WI38 (cell line): ENCODE measurements around the gene SPATA33.
"Not testable (repeated sequence)": the region's sequence is repeated elsewhere in the genome, so short reads cannot be mapped to it uniquely, and the experiment has no call there.

Source experiments
- H3K4me3 ChIP-seq: 2 replicates; pipeline ENCODE4 v1.5.1; 2011; ENCODE audit warnings: low read depth, mild to moderate bottlenecking, control low read depth, low read length
- TF ChIP-seq, protein P1 (sequence below): IDR thresholded peaks from 2 replicates; pipeline ENCODE4 v1.5.1; 2012; ENCODE audit warnings: low read depth, mild to moderate bottlenecking, control low read depth, low read length

Gene SPATA33

GRCh38 chr16:89621136-89621697, 36.4 kb upstream of the SPATA33 start:
- TF ChIP-seq, protein P1, sequence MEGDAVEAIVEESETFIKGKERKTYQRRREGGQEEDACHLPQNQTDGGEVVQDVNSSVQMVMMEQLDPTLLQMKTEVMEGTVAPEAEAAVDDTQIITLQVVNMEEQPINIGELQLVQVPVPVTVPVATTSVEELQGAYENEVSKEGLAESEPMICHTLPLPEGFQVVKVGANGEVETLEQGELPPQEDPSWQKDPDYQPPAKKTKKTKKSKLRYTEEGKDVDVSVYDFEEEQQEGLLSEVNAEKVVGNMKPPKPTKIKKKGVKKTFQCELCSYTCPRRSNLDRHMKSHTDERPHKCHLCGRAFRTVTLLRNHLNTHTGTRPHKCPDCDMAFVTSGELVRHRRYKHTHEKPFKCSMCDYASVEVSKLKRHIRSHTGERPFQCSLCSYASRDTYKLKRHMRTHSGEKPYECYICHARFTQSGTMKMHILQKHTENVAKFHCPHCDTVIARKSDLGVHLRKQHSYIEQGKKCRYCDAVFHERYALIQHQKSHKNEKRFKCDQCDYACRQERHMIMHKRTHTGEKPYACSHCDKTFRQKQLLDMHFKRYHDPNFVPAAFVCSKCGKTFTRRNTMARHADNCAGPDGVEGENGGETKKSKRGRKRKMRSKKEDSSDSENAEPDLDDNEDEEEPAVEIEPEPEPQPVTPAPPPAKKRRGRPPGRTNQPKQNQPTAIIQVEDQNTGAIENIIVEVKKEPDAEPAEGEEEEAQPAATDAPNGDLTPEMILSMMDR: no peak
- H3K4me3 ChIP-seq: no peak overlapping the region

DNA sequence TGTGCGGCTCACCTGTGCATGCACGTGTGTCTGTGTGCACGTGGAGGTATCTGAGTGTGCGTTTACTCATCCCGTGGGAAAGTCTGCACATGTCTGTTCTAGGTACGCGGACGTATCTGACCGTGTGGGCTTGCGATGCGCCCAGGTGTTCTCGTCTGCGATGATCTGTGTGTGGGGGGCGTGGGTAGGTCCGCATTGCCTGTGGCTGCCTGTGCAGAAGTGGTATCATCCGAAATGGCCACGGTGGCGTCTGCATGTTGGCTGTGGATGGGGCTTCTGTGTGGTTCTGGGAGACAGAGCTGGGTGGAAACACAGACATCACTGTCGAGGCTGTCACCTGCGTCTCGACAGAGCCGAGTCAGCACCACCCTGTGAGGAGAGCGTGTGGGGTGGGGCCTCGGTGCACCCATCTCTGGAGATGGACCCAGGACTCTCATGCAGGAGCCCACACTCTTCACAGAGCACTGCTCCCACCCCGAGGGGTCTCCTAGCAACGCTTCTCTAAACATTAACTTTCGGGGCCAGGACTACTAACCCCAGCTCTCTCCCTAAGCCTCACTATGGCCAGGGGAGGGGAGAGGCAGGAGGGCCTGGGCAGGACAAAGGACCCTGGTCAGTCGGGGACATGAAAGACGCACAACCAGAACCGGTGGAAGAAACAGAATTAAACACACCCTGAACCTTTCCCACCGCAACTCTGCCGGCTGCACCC, 35.8 kb upstream of the SPATA33 start:
- no peak overlapping the region for H3K4me3 ChIP-seq
- TF ChIP-seq, protein P1: no peak

- TF ChIP-seq, protein P1: no peak
- no peak overlapping the region for H3K4me3 ChIP-seq
Measured at GRCh38 chr16:89623511-89624261, 34.0 kb upstream of the SPATA33 start.

GRCh38 chr16:89624777-89625761, 32.6 kb upstream of the SPATA33 start:
- H3K4me3 ChIP-seq: no peak overlapping the region
- TF ChIP-seq, protein P1: no peak

DNA sequence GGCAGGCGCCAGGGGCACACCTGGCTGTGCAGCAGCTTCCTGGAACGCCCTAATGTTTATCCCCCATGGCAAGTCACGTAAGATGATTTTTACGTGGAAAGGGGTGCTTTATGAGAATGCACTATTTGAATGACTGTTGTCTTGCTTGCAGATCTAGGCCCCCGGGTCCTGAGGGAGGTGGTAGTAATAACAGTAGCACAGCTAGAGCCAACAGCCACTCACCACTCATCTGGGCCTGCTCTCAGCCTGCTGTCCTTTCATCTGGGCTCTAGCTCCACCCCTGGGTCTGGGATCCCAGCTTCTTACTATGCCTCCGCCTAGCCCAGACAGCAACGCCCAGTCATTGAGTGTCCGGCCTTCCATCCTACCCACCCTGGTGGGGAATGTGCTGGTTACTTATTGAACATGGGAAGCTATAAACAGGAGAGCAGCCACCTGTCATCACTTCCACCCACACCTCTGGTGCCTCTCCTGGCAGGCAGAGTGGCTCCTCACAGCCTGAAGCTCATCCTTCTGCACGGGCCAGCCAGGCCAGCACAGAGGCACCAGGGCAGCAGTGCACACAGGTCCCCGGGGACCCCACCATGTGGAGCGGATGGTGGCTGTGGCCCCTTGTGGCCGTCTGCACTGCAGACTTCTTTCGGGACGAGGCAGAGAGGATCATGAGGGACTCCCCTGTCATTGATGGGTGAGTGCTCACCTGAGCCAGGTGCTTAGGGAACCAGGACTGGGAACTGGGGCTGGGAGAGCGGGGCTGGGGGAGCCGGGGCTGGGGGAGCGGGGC, 27.6 kb upstream of the SPATA33 start:
- TF ChIP-seq, protein P1: no peak

GRCh38 chr16:89633064-89633631, 24.5 kb upstream of the SPATA33 start:
- H3K4me3 ChIP-seq: no peak overlapping the region

More for the DNA sequence above, 27.6 kb upstream of the SPATA33 start:
- H3K4me3 ChIP-seq: no peak overlapping the region

GRCh38 chr16:89634463-89635385, 22.9 kb upstream of the SPATA33 start:
- not testable (repeated sequence) for H3K4me3 ChIP-seq

More at GRCh38 chr16:89633064-89633631, 24.5 kb upstream of the SPATA33 start:
- TF ChIP-seq, protein P1: no peak
